Left lung (tissue), 10 donors: ENCODE data around the gene METTL1. TPM values are rescaled to one million over a fixed set of nuclear protein-coding genes. Genes with fewer than 3 reads are reported as not detected.

Source experiments
- ATAC-seq: fragments of 200-7000 bp; cut with Tn5 transposase; one replicate; pipeline ENCODE4 v1.9.1; 2020; ENCODE audit warnings: moderate library complexity
- DNase-seq, 4 donors: peaks; one replicate each; pipeline ENCODE4 v3.0.0-alpha.2; 2013 to 2020
- H3K27ac ChIP-seq, 2 donors: fragments of 200-600 bp; sonication (generic) in 1 of 2; one replicate each; pipeline versions ENCODE4 v1.5.0 to v1.8.0; 2020 to 2021
- H3K27me3 ChIP-seq, 2 donors: fragments of 200-600 bp; sonication (generic) in 1 of 2; one replicate each; pipeline versions ENCODE4 v1.5.0 to v1.8.0; 2020 to 2021
- H3K36me3 ChIP-seq, 2 donors: fragments of 200-600 bp; sonication (generic) in 1 of 2; one replicate each; pipeline versions ENCODE4 v1.5.0 to v1.8.0; 2020 to 2021
- H3K4me1 ChIP-seq, 2 donors: fragments of 200-600 bp; one replicate each; pipeline ENCODE4 v1.8.0; 2021
- H3K4me3 ChIP-seq, 2 donors: fragments of 200-600 bp; sonication (generic) in 1 of 2; one replicate each; pipeline versions ENCODE4 v1.5.0 to v1.8.0; 2020 to 2021; ENCODE audit warnings: mild to moderate bottlenecking in 1 of 2
- H3K9me3 ChIP-seq, 2 donors: fragments of 200-600 bp; sonication (generic) in 1 of 2; one replicate each; pipeline versions ENCODE4 v1.5.0 to v1.8.0; 2020 to 2021
- intact Hi-C, 2 donors: fragments of 100-400 bp; cut with DNase I; formaldehyde crosslinking; loops; one replicate each; pipeline versions ENCODE4 v1.11.2 to v1.14.2; 2022
- polyA plus RNA-seq, 6 donors: library from polyadenylated mRNA; unstranded; fragments of 120-200 nt; gene quantifications; one replicate each; pipeline ENCODE4 v1.2.1, GENCODE V29; 2013; ENCODE audit not compliant: insufficient read length in 6 of 6
- total RNA-seq, 2 donors: library from RNA; stranded (reverse); fragmentation: NEBNext Ultra II Directional; extraction: Animal tissue kit (Norgen Biotek cat#: 25700); gene quantifications; one replicate each; pipeline ENCODE4 v1.2.1, GENCODE V29; 2021
- TF ChIP-seq, protein P1 (sequence below), 2 donors: fragments of 200-600 bp; sonication (generic) in 1 of 2; IDR thresholded peaks; one replicate each; pipeline versions ENCODE4 v1.5.0 to v1.8.0; 2021; ENCODE audit warnings: antibody characterized with exemption in 2 of 2
- donor health status: DM: no; HTN: yes; CAD: no.
- donor health status: DM: no; HTN: no; CAD: no.

Gene METTL1
- total and polyA plus RNA-seq, 8 donors = 17.3 to 40.2 (median 30.6) TPM

DNA sequence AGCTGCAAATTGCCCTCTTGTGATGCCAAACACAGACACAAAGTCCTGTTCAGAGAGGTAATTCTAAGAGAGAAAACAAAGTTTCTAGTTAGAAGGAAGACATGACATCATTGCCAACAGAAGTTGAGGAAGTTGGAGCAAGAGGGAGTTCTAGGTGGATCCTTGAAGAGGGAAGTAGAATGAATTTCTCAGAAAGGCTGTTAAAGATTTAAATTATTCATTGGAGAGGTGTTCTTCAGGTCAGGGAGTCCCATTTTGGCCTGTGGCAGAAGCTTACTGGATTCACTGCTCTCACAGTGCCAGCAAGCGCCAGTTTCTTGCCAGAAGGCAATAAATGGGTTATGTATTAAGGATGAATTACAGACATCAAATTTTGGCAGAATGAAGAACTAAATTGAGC, 26.0 kb upstream of the METTL1 start:
- H3K4me3 ChIP-seq = no peak overlapping the region
- peak overlapping the region in 1 of 2 donors; percentile 3 for H3K27ac ChIP-seq
- intact Hi-C loops = no loop called here
- TF ChIP-seq, protein P1, sequence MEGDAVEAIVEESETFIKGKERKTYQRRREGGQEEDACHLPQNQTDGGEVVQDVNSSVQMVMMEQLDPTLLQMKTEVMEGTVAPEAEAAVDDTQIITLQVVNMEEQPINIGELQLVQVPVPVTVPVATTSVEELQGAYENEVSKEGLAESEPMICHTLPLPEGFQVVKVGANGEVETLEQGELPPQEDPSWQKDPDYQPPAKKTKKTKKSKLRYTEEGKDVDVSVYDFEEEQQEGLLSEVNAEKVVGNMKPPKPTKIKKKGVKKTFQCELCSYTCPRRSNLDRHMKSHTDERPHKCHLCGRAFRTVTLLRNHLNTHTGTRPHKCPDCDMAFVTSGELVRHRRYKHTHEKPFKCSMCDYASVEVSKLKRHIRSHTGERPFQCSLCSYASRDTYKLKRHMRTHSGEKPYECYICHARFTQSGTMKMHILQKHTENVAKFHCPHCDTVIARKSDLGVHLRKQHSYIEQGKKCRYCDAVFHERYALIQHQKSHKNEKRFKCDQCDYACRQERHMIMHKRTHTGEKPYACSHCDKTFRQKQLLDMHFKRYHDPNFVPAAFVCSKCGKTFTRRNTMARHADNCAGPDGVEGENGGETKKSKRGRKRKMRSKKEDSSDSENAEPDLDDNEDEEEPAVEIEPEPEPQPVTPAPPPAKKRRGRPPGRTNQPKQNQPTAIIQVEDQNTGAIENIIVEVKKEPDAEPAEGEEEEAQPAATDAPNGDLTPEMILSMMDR (IDR thresholded peaks at IDR 0.05) = no peak
- H3K27me3 ChIP-seq = no peaks in the 10 kb centered on the region
- peaks cover 0 to 28% of the 10 kb centered on the region in 2 donors for H3K4me1 ChIP-seq
- no peaks in the 10 kb centered on the region for H3K9me3 ChIP-seq
- ATAC-seq (peak; percentile 49), DNase-seq (no peak)
- H3K36me3 ChIP-seq = peaks cover 3 to 88% of the 10 kb centered on the region in 2 donors

DNA sequence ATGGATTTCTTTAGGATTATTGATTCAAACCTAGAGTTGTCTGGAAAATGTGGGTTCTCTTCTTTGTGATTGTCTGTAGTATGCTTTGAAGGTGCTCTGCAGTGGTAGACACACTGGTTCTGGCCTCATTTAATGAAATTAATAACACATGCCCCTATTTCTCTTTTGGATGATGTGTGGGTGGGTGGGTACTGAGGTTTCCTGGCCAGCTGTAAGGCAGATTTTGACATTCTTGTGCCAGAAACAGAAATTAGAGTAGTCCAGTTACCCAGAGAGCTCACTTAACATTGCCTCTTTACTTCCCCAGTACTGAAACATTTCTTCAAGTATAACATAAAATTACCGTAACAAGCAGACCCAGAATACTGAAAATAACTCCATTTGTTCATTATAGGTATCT, 25.1 kb upstream of the METTL1 start:
- no peak overlapping the region for H3K4me3 ChIP-seq
- TF ChIP-seq, protein P1 (IDR thresholded peaks at IDR 0.05) = no peak
- ATAC-seq = no peak
- intact Hi-C loops = no loop called here
- H3K27me3 ChIP-seq = no peaks in the 10 kb centered on the region
- DNase-seq = no peak
- H3K36me3 ChIP-seq = peaks cover 3 to 88% of the 10 kb centered on the region in 2 donors
- H3K27ac ChIP-seq = no peak overlapping the region
- no peaks in the 10 kb centered on the region for H3K9me3 ChIP-seq
- peaks cover 0 to 28% of the 10 kb centered on the region in 2 donors for H3K4me1 ChIP-seq

- Histone ChIP-seq H3K4me1 (peaks cover 0 to 28% of the 10 kb centered on the region in 2 donors), H3K27me3 (no peaks in the 10 kb centered on the region), H3K4me3 (no peak overlapping the region), H3K36me3 (peaks cover 3 to 88% of the 10 kb centered on the region in 2 donors), H3K9me3 (no peaks in the 10 kb centered on the region), H3K27ac (no peak overlapping the region)
- TF ChIP-seq, protein P1 (IDR thresholded peaks at IDR 0.05) = no peak
- DNase-seq = no peak
- ATAC-seq = no peak
- intact Hi-C loops = no loop called here
These were observed 23.4 kb upstream of the METTL1 start for GRCh38 chr12:57795354-57795753.

DNA sequence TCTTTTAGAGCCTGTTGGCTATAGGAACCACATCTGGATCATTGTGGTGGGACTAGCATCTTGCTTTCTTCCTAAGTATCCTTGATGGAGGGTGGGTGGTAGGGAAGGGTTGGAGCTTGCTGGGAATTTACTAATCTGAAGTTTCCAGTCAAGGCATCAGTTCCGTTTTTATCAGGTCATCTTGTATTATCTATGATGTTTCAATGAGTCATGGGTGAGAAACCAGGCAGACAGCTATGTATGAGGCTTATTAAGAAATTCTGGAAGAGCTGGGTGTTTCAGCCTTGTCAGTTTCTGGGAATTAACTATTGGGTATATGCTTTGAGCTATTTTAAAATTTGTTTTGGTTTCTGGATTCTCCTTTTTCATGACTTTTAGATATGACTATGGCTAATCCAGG, 22.0 kb upstream of the METTL1 start:
- no peak overlapping the region for H3K4me3 ChIP-seq
- intact Hi-C loops = no loop called here
- DNase-seq = no peak
- peak; percentile 47 for ATAC-seq
- H3K36me3 ChIP-seq = peaks cover 1 to 88% of the 10 kb centered on the region in 2 donors
- no peaks in the 10 kb centered on the region for H3K27me3 ChIP-seq
- H3K9me3 ChIP-seq = no peaks in the 10 kb centered on the region
- peaks cover 0 to 28% of the 10 kb centered on the region in 2 donors for H3K4me1 ChIP-seq
- H3K27ac ChIP-seq = peak overlapping the region; percentile 18 to 60
- TF ChIP-seq, protein P1 (IDR thresholded peaks at IDR 0.05) = no peak

- intact Hi-C loops = no loop called here
- no peak overlapping the region for H3K27ac ChIP-seq
- H3K4me1 ChIP-seq = peaks cover 10 to 33% of the 10 kb centered on the region in 2 donors
- peaks cover 8 to 45% of the 10 kb centered on the region in 2 donors for H3K36me3 ChIP-seq
- H3K9me3 ChIP-seq = no peaks in the 10 kb centered on the region
- ATAC-seq (no peak), DNase-seq (no peak)
- peak overlapping the region in 1 of 2 donors; percentile 91 for H3K4me3 ChIP-seq
- no peaks in the 10 kb centered on the region for H3K27me3 ChIP-seq
- TF ChIP-seq, protein P1 (IDR thresholded peaks at IDR 0.05) = no peak
These were observed 12.0 kb upstream of the METTL1 start for GRCh38 chr12:57783861-57784260.
